NCI-H1694 treated with DMSO at 0.1 percent for 48 hours (cell line): ENCODE data around the gene ABHD17B.
"Not testable (repeated sequence)": the region's sequence is repeated elsewhere in the genome, so short reads cannot be mapped to it uniquely, and the experiment has no call there.

Experiments used
- DNase-seq: peaks from one replicate; lab custom pipeline; 2025; lab: John Stamatoyannopoulos, UW

The ABHD17B gene

DNA sequence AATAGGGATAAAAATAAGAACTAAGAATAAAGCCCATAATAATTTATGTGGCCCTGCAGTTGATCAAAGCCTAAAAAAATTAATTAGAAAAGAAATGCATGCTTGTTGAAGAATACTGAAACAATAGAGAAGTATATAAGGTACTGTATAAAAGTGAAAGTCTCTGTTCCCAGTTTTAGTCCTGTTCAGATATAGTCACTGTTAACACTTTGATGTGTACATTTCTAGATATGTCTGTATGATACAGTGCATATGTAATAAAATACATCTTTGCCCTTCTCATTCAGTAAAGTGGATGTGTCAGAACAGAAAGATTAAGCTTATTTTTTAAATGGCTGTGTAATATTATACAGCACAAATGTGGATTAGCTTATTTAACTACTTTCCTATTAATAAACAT is 4.5 kb upstream of the ABHD17B start:
- DNase-seq, result no peak

DNA sequence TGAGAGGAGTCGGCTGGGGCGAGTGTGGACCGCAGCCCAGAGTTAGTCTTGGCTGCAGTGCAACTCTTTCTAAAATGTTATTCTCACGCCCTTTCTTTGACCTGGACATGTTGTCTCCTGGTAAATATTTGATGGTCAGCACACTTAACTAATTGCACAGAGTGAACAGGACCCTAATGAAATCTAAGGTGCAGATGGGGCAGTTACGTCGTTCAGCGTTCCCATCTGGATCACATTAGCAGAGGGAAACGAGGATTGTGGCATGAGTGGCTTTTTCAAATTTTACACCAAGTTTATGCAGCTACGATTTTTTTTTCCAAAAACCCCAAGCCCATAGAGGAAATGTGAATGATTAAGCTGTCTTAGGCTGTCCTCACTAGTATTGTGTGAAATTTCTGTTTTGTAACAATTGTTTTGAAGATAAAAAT is 929 bp upstream of the ABHD17B start:
- no peak for DNase-seq

- no peak for DNase-seq
Measured at GRCh38 chr9:71910650-71911060, 338 bp downstream of the ABHD17B start.

DNA sequence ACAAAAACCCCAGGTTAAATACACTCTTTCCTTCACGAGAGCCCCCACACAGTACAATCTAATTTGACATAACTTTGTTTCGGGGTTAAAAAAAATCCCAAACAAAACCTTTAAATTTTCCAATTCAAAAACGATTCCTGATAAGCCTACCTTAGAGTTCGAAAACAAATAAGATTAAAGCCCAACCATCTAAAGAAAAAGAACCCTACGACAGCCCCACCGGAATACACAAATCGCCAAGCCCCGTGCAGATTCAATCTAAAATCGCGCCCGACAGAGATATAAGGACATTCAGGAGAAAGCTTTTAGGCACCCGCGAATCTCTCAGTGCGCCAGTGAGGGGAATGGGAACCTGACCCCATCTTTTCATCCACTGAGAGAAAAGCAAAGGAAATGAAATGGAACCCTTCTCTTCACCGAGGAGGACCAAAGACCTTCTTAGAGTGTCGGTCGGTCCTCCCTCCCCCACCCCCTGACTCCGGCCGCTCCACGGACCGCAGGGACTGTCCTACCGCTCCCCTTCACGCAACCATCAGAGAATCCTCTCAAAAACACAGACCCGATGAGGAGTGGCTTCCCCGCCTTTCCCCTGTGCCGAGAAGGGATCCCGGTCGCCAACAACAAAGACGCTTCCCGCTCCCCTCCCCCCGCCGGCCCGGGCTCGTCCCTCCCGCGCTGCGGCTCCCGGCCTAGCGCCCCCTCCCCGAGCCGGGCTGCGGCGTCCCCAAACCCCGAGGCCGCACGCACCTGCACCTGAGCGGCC is 925 bp downstream of the ABHD17B start:
- no peak for DNase-seq

GRCh38 chr9:71908825-71909224 is 2.2 kb downstream of the ABHD17B start:
- peak; percentile 3 for DNase-seq

DNA sequence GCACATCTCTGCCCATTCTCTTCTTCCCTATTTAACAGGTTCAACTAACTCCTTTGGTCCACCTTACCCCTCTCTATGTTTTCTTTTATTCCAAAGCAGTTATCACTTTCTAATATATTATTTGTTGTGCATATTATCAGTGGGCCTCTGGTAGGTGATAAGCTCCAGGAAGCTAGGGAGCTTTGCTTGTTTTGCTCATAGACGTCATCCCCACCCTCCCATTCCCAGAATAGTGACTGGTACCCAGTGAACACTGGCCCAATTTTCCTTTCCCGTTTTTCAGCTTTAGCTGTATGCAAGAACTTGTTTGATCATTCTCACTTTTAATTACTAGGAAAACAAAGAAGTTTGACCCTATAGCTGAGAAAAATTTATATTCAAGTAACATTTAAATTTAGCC is 6.9 kb downstream of the ABHD17B start:
- DNase-seq, result no peak

DNA sequence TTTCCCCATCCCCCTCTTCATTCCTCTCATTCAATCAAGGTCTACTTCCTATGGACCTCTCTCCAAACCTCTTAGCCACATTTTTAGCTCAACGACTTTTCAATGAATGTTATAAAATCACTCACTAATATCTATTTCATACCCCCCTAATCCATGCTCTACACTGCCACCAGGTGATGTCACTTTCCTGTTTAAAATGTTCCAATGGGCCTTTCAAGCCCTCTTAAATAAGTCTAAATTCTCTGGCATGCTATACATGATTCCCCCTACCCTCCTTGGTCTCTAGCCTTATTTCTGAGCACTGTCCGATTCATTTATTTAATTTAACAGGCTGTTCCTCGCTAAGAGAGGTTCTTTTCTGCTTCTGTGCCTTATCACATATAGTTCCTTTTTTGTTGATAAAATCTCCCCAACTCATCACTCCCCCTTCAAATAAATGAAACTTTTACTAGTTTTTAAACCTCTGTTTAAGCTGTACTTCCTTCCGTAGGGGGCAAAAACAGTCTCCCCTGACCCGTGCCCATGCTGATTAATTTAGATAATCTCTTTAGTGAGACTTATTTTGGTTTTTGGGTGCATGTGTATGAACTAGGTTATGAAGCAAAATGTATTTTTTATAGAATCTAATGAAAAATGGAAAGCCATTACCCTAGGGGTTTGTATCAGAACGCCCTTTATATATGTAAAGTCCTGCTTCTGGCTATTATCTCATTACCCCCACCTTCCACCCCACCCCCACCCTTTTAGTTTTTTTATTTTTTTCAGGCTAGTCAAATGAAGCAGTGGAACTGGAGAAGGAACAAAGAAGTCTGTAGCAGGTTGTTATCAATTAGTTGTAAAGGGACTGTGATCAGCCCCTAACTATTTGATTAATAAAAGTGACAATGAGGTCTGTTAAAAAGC is 9.0 kb downstream of the ABHD17B start:
- no peak for DNase-seq

DNA sequence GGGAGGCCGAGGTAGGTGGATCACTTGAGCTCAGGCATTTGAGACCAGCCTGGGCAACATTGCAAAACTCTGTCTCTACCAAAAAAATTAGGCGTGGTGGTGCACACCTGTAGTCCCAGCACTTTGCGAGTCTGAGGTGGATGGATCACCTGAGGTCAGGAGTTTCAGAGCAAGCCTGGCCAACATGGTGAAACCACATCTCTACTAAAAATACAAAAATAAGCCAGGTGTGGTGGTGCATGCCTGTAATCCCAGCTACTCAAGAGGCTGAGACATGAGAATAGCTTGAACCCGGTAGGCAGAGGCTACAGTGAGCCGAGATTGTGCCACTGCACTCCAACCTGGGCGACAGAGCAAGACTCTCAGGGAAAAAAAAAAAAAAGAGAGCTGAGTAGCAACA is 12.2 kb downstream of the ABHD17B start:
- not testable (repeated sequence) for DNase-seq

GRCh38 chr9:71897577-71897976 is 13.4 kb downstream of the ABHD17B start:
- DNase-seq, result no peak

DNA sequence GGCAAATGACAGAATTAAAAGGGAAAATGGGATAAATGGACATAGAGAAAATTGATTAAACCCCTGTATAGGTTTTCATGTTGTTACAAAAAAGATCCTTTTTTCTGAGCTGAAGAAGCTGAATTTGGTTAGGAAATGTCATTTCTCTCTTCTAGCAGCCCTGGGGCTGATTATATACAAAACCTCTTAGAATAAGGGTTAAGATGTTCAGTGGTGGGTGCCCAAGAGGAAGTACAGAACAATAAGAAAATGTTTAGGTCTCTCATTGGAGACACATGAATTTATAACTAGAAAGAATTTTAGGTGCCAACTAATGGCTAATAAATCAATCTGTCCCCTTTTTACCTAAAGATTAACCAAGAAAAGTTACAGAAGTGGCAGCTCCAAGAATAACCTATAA is 14.2 kb downstream of the ABHD17B start:
- DNase-seq, result no peak

DNA sequence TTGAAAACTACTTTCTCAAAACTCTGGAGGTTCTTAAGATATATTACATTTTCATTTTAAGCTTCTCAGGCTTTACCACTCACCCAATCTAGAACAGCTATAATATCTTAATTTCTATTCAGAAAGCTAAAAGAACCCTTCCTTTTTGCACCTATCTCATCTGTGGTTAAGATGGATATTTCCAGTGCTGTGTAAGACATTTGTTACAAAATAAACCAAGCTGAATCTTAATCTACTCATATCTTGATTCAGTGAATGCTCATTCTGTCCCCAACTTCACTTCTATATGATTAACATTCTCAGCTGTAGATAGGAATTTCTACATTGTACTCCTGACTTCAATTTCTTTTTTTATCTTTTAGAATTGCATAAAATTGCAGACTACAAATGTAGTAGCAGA is 15.0 kb downstream of the ABHD17B start:
- no peak for DNase-seq

DNA sequence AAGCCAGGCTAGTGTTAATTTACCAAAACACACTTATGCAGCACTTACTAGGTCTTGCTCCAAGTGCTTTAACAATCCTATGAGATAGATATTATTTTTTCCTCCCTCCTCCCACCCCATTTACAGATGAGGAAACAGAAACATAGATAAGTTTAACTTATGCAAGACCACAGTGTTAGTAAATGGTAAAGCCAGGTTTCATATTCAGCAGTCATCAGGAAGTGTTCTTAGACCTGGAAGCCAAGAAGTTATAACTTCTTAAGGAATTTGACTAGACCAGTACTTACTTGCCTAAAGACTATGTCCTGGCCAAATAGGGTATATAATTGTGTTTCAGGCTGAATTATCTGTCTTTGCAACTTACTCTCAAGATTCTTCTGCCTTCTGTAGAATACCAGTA is 15.9 kb downstream of the ABHD17B start:
- no peak for DNase-seq

DNA sequence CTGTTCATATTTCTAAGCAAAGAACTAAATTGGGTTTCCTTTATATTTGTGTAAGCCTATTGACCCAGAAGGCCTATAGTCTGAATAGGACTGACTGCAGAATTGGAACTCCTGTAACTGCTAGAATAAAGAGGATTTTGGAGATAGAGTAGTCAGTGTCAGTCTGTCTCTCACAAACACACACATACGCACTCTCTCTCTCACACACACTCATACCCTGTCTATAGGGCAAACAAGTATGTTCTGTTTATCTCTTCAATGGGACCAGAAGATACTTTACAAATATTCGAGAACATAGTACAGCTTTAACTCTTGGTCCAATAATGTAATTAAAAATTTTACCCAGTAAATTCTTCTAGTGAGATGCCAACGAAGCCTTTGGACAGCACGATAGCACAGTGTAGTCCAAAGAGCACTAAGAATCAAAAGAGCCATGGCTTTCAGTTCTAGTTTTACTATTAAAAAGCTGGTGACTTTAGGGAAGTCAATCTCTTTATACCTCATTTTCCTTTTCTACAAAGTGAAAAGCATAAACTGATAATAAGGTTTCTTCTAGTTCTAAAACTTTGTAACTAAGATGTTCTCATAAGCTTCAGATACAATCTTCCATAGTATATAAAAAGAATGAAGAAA is 19.3 kb downstream of the ABHD17B start:
- DNase-seq, result no peak

DNA sequence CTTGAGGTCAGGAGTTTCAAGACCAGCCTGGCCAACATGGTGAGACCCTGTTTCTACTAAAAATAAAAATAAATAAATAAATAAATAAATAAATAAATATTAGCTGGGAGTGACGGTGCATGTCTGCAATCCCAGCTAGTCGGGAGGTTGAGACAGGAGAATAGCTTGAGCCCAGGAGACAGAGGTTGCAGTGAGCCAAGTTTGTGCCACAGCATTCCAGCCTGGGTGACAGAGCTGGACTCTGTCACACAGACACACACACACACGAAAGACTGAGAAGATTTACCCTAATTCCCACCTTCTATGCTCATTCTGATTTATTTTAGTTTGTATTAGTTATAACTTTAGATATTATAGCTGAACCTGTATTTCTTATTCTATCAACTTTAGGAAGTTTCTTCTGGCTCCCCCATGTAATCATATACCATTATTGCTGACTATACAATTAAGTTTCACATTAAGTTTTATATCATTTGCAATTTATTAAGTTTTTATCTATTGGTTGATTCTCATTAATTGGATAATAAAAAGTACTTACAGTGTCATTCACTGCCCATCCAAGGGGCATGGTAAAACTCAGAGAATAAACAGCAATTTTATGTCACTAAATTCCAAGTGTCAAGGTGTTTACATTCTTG is 20.8 kb downstream of the ABHD17B start:
- DNase-seq, result no peak

GRCh38 chr9:71887362-71887761 is 23.6 kb downstream of the ABHD17B start:
- no peak for DNase-seq

- DNase-seq, result no peak
Measured at GRCh38 chr9:71886541-71886940, 24.5 kb downstream of the ABHD17B start.

GRCh38 chr9:71886015-71886414 is 25.0 kb downstream of the ABHD17B start:
- no peak for DNase-seq

GRCh38 chr9:71885467-71885866 is 25.5 kb downstream of the ABHD17B start:
- DNase-seq, result no peak

GRCh38 chr9:71884005-71884404 is 27.0 kb downstream of the ABHD17B start:
- no peak for DNase-seq

DNA sequence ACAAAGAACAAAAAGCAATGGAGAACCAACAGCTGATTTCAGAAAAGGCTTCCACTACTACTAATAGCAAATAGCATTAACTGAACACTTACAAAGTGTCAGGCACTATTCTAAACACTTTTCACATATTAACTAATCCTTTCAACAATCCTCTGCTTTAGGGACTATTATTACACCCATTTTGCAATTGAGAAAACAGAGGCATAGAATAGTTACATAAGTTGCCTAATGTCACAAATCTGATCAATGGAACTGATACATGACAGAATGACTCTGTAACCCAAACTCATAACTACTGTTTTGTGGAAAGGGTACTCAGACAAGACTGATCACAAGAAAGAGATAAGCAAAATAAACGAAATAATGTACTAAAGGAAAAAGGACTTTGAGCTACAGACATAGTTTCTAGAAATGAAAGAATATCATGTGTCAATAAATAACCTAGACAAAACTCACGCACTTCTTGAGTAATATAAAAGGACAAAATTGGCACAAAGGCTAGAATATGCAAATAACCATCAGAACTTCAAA is 31.3 kb downstream of the ABHD17B start:
- DNase-seq, result no peak

DNA sequence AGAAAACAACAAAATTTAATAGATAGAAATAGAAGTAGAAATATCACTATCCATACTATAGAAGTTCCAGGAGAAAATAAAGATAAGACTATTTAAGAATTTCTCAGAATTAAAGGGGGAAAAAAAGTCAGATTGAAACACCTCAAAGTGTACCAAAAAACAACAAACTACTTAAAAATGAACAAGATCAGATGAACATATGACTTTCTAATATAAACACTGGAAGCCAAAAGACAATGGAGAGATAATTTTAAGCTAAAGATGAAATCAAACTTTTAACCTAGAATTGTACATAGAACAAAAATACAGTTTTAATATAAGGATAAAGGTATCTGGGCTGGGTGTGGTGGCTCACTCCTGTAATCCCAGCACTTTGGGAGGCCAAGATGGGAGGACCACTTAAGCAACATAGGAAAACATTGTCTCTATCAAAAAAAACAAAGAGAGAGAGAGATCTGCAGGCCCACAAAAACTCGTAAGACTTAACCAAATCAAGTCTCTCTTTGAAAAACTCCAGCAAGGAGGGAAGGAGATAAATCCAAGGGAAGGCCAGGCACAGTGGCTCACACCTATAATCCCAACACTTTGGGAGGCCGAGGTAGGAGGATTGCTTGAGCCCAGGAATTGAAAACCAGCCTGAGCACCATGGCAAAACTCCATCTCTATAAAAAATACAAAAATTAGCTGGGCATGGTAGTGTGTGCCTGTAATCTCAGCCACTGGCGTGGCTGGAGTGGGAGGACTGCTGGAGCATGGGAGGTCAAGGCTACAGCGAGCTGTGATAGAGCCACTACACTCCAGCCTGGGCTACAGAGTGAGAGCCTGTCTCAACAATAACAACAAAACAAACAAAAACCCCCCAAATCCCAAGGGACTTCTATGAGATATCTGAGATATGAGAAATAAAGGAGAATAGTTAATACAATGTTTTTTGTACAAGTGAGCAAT is 32.4 kb downstream of the ABHD17B start:
- no peak for DNase-seq
